ENCODE data around the gene ZBTB7B. TPM values are rescaled to one million over a fixed set of nuclear protein-coding genes. Genes with fewer than 3 reads are reported as not detected.

The ZBTB7B gene
- total RNA-seq, 1 donor from 2014 or later: 23.6 TPM

- DNase-seq (ENCODE audit: extremely low read depth, low read depth, low spot score): no peak
These were observed 50.1 kb downstream of the ZBTB7B start for GRCh38 chr1:155052439-155053395.

- no peak for DNase-seq (ENCODE audit: extremely low read depth, low read depth, low spot score)
These were observed 51.0 kb downstream of the ZBTB7B start for GRCh38 chr1:155053531-155054105.

DNA sequence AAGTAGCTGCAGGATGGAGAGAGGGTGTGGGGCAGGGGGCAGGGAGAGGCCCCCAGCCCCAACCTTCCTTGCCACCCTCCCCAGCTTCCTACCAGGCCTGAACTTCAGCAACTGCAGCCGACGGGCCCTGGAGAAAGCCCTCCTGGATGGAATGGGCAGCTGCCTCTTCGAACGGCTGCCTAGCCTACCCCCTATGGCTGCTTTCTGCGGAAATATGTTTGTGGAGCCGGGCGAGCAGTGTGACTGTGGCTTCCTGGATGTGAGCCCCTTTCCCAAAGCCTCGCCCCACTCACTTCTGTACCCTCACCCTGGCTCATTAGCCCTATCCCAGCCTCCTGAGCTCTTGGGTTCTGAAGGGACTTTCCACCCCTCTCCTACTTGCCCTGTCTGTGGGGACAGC lies 54.5 kb downstream of the ZBTB7B start:
- DNase-seq (ENCODE audit: extremely low read depth, low read depth, low spot score): no peak

DNA sequence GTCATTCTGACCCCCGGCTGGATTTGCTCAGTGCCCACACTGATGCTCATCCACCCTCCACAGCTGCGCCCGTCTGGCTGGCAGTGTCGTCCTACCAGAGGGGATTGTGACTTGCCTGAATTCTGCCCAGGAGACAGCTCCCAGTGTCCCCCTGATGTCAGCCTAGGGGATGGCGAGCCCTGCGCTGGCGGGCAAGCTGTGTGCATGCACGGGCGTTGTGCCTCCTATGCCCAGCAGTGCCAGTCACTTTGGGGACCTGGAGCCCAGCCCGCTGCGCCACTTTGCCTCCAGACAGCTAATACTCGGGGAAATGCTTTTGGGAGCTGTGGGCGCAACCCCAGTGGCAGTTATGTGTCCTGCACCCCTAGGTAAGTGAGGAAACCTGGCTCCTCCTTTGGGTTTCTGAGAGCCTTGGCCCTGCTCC lies 55.2 kb downstream of the ZBTB7B start:
- DNase-seq (ENCODE audit: extremely low read depth, low read depth, low spot score): no peak

DNA sequence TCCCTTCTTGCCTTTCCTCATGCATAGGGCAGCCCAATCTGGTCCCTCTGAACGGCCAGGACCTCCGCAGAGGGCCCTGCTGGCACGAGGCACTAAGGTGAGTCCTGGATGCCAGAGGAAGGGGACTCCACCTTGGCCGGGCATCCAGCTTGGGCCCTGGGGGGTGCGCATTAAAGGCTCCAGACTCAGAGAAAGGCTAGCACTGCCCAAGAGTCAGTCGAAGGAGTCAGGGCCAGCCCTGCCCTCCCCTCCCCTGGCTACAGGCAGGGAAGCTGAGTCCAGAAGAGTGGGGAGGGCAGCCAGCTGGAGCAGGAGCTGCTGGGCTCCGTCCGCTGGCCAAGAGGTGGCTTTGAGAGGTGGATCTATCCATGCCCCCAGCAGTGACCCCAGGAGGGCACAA lies 58.1 kb downstream of the ZBTB7B start:
- DNase-seq (ENCODE audit: extremely low read depth, low read depth, low spot score): no peak

DNA sequence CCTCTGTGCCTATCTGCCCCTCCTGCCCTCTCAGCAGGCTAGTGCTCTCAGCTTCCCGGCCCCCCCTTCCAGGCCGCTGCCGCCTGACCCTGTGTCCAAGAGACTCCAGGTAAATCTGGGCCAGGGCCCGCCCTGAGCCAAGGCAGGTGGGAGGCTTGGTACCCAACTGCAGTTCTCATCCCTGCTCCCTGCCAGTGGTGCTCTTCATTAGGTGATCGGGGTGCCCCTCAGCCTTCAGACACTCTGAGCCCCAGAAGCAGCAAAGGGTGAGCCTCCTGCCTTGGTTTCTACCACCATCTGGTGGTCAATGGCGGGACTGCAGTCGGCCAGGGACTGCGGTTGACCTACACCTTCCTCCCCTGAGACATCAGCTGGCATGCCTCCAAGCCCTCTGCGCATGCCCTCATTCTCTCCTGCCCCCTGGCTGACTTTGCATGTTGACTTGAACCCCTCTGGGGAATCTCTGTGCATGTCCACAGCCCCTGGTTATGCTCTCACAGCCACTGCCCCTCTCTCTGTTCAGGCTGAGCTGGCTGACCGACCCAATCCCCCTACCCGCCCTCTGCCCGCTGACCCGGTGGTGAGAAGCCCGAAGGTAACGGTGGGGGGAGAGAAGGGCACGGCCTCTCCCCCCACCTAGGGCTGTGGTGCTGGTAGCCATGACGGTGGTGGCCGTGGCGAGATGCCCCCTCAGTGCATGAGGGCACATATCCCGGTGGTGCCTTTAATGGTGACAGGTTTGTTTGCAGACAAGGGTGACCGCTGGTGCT lies 59.0 kb downstream of the ZBTB7B start:
- DNase-seq (ENCODE audit: extremely low read depth, low read depth, low spot score): no peak

- DNase-seq (ENCODE audit: extremely low read depth, low read depth, low spot score): no peak
These were observed 59.6 kb downstream of the ZBTB7B start for GRCh38 chr1:155062151-155062686.

GRCh38 chr1:155062702-155063411 lies 60.3 kb downstream of the ZBTB7B start:
- DNase-seq (ENCODE audit: extremely low read depth, low read depth, low spot score): no peak

DNA sequence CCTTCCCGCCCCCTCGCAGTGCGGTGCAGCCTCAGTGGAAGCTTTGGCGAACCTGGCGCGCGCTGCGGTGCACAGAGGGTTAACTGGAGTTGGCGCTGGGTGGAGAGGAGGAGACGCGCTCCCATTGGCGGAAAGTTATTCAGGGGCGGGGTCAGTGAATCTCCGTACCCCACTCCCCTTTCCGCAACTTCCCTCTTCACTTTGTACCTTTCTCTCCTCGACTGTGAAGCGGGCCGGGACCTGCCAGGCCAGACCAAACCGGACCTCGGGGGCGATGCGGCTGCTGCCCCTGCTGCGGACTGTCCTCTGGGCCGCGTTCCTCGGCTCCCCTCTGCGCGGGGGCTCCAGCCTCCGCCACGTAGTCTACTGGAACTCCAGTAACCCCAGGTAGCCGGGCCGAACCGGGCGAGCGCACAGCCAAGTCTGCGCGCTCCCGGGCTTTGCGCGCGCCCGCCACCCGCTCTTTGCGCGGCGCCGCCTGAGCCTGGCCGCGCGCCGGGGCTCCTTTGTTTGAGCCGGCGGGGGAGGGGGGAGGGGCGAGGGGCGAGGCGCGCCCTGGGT lies 61.0 kb downstream of the ZBTB7B start, which contains the start of gene EFNA4:
EFNA4 (plus strand) TSS at position 191 of the 561 bp plus-strand sequence; CDS start at position 275, 84 bp downstream.
- no peak for DNase-seq (ENCODE audit: extremely low read depth, low read depth, low spot score)

GRCh38 chr1:155064111-155064831 lies 61.7 kb downstream of the ZBTB7B start:
- DNase-seq (ENCODE audit: extremely low read depth, low read depth, low spot score): no peak

DNA sequence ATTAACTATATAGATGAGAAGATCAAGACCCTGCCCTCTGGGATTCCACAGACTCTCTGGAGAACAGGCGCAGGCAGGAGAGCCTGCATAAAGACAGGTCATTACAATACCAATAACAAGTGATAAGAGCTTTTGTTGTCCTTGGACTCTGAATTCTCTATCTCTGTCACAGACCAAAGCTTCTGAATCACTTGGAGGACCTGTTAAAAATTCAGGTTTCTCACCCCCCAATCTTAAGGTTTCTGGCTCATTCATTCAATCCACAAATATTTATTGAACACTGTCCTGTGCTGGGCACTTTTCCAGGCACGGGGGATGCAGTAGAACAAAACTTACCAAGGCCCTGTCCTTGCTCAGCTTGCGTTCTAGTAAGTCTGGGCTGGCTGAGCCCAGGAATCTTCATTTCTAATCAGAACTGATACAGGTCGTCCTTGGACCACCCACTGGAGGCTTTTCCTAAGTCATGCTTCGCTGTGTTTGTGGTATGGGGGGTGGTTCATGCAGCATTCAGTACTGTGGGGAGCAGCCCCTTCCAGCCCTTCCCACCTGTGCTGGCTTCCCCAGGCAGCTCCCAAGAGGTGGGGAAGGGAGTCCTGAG lies 62.3 kb downstream of the ZBTB7B start:
- no peak for DNase-seq (ENCODE audit: extremely low read depth, low read depth, low spot score)

DNA sequence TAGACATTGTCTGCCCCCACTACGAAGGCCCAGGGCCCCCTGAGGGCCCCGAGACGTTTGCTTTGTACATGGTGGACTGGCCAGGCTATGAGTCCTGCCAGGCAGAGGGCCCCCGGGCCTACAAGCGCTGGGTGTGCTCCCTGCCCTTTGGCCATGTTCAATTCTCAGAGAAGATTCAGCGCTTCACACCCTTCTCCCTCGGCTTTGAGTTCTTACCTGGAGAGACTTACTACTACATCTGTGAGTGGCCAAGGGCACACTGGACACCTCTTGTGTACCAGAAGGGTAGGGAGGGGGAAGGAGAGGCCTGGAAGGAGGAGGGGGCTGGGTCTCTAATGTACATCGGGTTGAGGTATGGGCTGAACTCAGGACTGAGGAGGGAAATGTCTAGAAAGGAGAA lies 64.2 kb downstream of the ZBTB7B start:
- no peak for DNase-seq (ENCODE audit: extremely low read depth, low read depth, low spot score)

Other genes starting within 250 kb of the ZBTB7B start
- gene KCNN3, start 132.5 kb upstream of the ZBTB7B start, total RNA-seq: 4.8 and 10.5 TPM in 2 replicates
- gene PMVK, start 66.1 kb upstream of the ZBTB7B start, total RNA-seq: 8.1 and 11.6 TPM in 2 replicates
- gene PBXIP1, start 46.7 kb upstream of the ZBTB7B start, total RNA-seq: 108 and 115 TPM in 2 replicates
- 17.5 and 20.9 TPM in 2 replicates for gene PYGO2, start 41.0 kb upstream of the ZBTB7B start, total RNA-seq
- gene SHC1, start 32.1 kb upstream of the ZBTB7B start, total RNA-seq: 300 and 313 TPM in 2 replicates
- gene CKS1B, start 28.1 kb upstream of the ZBTB7B start, total RNA-seq: 37.8 and 57.8 TPM in 2 replicates
- 31.2 and 33.7 TPM in 2 replicates for gene FLAD1, start 19.5 kb upstream of the ZBTB7B start, total RNA-seq
- not detected in 2 replicates for gene LENEP, start 9.2 kb upstream of the ZBTB7B start, total RNA-seq
- 0.12 TPM in 1 of 2 replicates, not detected in the other for gene DCST2, start 31.0 kb downstream of the ZBTB7B start, total RNA-seq
- not detected in 2 replicates for gene DCST1, start 31.0 kb downstream of the ZBTB7B start, total RNA-seq
- 405 and 619 TPM in 2 replicates for gene ADAM15, start 48.5 kb downstream of the ZBTB7B start, total RNA-seq
- 19.2 and 25.1 TPM in 2 replicates for gene EFNA4, start 60.9 kb downstream of the ZBTB7B start, total RNA-seq
- 1.5 and 4.0 TPM in 2 replicates for gene EFNA3, start 76.0 kb downstream of the ZBTB7B start, total RNA-seq
- 77.9 and 195 TPM in 2 replicates for gene EFNA1, start 125.1 kb downstream of the ZBTB7B start, total RNA-seq
- 21.0 and 29.1 TPM in 2 replicates for gene SLC50A1, start 133.1 kb downstream of the ZBTB7B start, total RNA-seq
- 41.0 and 45.0 TPM in 2 replicates for gene DPM3, start 137.7 kb downstream of the ZBTB7B start, total RNA-seq
- gene KRTCAP2, start 170.5 kb downstream of the ZBTB7B start, total RNA-seq: 121 and 150 TPM in 2 replicates
- gene TRIM46, start 171.0 kb downstream of the ZBTB7B start, total RNA-seq: 9.9 and 11.8 TPM in 2 replicates
- 12.5 and 18.2 TPM in 2 replicates for gene THBS3, start 205.1 kb downstream of the ZBTB7B start, total RNA-seq
- gene MTX1, start 205.9 kb downstream of the ZBTB7B start, total RNA-seq: 44.3 and 45.6 TPM in 2 replicates

Measured in glomerular endothelial cell (primary cell).